GM11168 (cell line): Measurements from ENCODE around the gene ACOX3.

Source experiments
- in situ Hi-C: fragments of 300-500 bp; cut with MboI; formaldehyde crosslinking; loops from one replicate; pipeline ENCODE4 v1.12.0; 2022; ENCODE audit warnings: low sequenced_read_pairs; ENCODE audit not compliant: unreplicated experiment

Gene ACOX3

DNA sequence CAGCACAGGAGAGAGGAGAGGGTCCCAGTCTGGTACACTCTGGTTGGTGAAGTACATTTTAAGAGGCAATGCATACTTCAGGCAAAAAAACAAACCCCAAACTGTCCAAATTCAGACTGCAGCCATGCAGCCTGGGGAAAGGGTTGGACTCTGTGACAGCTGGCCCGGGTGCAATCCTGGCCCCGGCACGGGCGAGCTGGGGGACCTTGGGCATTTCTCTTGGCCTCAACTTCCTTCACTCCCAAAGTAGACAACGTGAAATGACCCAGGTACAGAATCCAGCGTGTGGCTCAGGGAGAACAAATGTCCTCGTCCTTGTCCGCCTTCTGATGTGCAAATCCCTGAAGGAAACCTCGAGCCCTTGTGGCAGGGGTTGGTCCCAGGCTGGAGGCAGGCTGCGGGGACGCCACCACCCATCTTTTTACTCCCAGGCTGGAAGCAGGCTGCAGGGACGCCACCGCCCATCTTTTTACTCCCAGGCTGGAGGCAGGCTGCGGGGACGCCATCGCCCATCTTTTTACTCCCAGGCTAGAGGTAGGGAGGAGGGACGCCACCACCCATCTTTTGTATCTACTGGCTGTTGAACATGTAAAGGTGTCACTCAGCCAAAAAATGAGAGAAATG lies 62.3 kb downstream of the ACOX3 start:
- in situ Hi-C loops, result no loop called here

DNA sequence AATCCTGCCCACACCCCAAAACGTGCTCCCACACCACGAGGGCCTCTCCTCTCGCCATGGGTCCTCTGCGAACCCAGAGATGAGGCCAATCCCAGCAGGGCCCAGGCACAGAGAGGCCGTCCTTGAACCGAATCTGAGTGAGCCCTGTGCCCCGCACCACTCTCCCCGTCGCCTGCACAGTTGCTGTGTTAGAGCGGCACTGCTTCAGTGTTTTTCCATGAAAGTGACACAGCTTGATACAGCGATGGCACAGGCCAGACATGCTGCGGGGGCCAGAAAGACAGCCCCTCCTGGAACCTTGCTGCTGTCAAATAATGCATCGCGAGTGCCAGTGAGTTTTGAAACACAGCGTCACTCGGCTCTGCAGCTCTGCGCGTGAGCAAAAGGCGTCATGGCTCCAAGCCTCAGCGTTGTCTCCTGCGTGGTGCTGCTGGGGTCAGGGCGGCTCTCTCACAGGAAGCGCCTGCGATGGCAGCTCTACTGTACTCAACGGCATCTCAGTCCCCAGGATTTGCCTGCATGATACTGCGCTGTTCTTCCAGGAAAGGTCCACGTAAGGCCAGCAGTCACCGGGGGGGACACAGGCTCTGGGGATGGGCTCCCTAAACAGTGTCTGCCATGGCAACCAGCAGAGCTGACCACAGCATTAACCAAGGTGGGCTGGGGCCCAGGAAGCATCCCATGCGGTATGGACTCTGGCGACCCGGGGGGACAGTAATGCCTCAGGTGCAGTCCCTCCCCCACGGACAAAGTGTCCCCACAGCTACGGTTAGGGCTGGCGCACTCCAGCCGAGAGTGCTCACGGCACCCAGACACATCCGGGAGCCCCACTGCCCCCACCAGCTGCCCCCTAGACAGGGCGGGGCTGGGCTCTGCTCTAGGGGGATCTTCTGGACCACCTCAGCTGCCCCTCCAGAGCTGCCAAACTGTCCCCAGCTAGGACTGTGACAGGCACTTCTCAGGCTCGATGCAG lies 63.1 kb downstream of the ACOX3 start:
- in situ Hi-C loops, result no loop called here

DNA sequence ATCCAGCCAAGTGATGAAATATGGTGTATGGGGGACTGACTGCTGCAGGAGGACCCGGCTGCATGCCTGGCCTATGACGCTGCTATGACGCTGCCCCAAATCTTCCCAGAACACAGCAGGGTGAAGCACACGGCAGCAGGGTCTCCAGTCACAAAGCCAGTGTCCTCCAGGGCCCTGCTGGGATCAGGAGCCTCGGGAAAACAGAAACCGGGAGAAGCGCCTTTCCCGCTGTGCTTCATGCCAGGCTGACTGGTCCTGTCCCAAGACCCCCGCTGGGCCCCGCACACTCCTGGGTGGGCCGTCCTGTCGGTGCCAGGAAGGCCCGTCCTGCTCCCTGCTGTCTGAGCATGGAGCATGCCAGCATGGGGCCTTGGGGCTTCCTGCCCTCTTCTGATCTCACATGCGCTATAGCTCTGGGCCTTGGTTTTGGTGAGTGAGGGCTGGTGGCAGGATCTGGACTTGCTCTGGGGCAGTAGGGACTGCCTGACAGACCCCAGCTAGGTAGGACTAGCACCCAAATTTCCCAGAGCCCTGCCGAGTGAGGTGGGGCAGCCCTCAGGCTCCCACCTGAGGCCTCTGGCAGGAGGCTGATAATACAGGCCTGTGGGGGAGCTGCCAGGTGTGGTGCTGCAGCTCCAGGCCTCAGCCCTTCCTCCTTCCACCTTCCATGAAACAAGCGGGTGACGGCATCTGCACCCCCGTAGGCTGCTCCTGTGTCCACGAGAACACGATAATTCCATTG lies 64.0 kb downstream of the ACOX3 start:
- in situ Hi-C loops, result no loop called here

DNA sequence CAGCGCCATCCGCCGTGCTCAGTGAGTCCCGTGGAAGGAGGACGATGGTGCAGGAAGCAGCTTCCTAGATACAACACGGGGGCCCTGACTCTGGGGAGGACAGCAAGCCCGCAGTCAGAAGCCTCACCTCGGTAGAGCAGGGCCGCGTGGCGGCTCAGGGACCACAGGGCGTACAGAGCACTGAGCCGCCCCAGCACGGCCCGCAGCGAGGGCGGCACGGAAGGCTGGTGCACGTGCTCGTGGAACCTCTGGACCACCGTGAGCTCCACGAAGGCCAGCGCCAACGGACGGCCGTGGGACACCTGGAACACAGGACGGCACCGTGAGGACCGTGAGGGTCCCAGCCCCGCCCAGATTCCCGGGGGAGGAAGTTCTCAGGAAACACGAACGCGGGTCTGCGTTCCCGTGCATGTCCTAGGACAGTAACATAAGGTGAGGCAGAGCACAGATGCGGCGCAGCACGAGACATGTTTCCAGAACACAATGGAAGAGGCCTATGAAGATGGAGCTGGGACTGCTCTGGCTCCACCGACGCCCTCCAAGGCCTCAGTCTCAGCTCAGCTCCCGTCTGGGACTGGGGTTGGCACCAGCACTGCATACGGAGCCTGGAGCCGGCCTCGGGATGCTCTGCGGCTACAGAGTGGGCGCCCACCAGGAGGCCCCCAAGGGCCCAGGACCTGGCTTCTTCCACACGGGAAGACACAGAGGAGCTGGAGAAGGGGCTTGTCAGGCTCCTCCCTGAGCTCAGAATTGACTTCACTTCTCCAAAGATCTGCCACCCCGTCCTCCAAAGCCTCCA lies 65.5 kb downstream of the ACOX3 start:
- in situ Hi-C loops, result no loop called here

DNA sequence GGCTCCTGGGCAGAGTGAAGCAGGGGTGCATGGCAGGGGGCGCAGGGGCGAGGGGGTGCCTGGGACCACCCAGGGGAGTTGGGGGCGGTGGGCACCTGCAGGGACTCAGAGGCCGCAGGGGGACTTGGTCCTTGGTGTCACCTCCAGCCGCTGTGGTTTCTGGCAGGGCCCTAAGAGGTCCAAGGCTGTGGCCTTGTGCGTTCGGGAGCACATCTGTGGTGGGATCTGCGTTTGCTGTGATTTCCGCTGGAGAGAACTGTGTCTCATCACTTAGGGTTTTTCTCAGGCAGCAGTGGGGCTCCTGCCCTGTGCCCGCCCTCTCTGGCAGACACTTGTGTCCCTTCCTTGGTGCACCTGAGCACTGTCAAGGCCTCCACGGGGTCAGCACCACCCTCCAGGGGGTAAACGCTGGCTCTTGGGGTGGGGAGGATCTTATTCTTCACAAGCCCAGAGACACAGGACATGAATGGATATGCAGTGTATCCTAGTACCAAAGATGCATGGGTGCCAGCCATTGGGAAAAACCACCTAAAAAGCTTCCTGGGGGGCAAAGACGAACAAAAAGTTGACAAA lies 66.5 kb downstream of the ACOX3 start:
- in situ Hi-C loops, result no loop called here

DNA sequence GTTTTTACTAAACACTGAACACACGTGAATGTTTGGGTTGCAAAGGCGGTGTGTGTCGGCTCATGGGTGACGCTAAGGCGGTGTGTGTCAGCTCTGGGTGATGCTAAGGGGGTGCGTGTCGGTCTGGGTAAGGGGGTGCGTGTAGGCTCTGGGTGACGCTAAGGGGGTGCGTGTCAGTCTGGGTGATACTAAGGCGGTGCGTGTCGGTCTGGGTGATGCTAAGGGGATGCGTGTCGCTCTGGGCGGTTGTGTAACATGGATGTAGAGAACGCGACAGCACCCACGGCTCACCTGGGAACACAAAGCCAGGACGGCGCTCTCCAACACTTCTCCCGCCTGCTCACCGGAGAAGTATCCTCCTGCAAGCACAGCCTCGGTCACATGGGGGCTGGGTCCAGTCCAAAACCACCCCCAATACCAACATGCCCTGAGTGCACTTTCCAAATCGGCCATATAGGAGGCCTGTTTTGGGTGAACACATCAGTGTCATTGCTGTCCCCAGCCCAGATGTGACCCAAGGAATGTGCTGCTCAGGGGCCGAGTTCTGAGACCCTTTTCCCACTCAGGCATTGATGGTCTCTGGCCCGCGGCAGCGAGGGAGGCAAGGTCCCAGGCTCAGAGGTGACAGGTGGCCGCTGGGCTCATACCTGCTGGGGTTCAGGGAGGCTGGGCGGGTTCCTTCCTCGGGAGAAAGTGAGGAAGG lies 67.1 kb downstream of the ACOX3 start:
- in situ Hi-C loops, result no loop called here

DNA sequence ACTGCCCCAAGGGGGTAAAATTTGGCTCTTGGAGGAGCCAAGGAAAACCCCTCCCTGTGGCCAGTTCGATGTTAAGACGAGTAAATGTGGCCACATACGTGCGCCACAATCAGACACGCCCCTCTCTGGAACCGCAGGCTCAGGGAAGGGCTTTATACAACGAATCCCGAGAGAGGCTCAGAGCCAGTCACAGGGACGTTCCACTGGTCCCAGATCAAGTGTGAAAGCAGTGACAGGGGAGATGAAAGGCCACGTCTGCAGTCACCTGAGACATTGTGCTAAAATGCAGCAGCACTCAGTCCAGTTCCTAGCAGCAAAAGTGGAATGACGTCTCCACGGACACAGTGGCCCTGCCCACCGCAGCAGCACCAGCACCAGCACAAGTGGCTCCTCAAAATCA lies 68.0 kb downstream of the ACOX3 start:
- in situ Hi-C loops, result no loop called here

DNA sequence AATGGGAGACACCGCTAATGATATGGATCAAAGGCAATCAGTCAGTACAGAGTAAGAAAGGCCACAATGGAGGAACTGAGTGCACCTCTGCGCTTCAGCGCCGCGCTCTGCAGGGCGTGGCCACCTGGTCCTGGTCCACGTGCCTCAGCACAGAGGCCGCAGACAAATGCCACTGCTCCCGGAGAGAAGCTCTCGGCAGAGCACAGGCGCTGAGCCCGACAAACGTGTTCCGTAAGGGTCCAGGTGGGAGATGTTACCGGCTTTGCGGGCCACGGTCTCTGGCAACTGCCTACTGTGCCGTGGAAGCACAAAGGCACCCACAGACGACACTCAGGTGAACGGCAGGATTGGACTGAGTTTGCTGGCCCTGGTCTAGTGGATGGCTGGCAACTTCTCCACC lies 68.9 kb downstream of the ACOX3 start:
- in situ Hi-C loops, result no loop called here

DNA sequence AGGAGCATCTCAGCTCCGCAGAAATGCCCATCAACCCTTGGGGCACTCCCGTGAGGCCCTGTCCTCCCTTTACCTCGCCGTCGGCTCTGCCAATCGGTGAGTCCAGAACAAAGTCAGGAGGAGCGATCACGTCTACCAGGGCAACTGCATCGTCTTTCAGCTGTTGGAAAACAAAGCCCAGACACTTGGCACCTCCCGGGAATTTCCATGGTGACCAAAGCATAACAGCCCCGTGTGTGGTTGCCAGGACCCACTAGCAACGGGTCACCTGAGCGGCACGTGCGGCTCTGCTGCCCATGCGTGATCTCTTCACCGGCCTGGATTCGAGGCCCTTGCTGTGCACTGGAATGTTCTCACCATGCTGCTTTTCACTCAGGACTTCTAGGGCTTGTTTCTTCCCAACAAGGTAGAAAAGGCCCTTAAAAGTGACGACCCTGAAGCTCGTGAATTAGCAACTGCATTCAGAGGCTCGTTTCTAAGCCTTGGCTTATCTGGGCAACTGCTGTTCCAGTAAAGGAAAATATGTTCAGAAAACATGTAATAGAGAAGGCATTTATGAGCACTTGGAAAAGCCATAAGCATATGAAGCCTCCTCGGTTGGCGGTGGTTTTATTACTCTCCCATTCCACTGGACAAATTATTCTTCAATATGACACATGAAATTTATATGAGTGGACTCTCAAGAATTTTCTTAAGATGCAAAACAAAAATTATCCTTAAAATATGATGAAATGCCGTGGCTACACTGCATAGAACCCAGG lies 69.5 kb downstream of the ACOX3 start:
- in situ Hi-C loops, result no loop called here

DNA sequence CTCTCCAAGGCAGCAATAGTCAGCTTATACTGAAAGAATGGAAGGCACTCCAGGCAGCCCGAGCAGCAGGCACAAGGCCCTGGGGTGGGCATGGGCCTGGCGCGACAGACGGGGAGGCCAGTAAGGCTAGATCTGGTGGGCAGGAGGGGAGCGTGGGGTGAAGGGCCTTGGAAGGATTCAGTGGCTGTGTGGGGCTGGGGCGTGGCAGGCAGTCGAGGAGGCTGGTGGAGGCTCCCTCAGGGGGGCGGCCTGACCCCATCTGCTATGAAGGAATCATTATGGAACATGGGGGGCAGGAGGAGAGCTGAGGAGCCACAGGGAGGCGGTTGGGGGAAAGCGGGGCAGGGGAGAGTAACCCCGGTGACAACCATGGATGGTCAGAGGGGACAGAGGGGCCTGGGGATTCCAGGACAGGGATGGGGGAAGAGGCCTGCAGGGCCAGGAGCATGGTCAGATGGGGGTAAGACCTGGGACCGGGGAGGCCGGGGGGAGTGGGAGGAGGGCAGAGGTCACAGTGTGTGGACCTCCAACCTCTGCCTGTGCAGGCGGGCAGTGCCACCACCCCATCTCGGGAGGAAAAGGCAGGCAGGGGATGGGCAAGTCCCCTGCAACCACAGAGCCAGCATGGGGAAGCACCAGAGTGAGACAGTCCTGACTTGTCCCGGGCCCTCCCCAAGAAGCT lies 70.3 kb downstream of the ACOX3 start:
- in situ Hi-C loops, result no loop called here

DNA sequence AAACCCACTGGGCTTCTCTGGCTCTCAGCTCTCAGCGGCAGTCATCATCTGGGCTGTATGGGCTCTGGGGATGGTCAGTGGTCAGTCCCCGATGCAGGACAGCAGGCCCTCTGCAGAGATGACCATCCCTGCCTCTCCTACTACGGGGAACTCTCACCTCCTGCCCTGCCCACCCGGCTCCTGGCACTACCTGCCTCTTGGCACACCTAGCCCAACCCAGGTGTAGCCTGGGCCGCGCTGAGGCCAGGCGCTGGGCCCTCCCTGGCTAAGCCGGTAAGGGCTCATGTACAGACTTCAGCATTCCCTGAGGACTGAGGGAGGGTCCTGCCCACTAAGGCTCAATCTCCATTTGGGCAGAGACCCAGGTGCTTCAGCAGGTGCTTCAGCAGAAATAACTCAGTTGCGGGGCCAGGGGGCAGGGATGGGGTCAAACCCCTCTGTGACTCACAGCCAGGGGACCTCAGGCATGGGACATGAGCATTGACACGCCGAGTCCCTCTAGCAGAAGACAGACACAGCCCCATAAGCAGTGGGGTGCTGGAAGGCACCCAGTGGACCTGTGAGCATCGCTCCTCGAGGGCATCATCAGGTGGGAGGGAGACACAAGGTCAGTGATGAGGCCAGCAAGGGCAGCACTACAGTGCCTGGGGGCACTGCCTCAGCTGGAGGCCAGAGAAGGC lies 71.0 kb downstream of the ACOX3 start:
- in situ Hi-C loops, result no loop called here

DNA sequence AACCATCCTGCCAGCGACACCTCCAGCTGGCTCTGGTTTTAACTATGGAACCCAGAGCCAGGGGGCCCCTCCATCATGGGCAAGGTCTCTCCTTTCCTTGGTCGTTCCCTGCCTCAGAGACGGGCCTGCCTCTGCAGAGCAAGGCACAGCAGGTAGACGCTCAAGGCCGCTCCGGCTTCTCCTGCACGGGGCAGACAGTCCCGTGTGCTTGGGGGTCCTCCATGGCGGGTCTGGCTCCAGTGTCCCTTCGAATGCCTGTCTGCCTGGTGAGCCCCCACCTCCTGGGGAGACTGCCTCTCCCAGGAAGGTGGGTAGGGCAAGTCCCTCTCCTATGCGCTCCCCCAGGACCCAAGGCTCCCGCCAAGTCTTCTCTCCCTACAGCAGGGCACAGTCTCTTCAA lies 71.5 kb downstream of the ACOX3 start:
- in situ Hi-C loops, result no loop called here

DNA sequence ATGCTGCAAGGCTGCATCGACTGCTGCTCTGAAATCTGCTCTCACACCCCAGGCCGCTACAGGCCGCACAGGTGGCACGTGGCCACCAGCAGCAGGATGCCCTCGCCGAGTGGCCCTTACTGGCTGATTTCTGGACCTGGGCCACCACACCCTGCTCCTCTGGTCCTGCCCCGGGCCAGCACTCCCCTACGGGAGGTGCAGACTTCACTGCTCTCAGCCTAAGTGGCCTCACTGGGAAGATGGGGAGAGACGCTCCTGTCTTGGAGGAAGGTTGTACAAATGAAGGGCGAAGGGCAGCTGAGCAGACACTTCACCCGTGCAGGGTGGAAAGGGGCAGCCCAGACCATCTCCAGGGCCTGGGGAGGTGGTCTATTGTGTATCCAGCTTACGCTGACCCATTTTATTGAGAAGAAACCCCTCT lies 72.5 kb downstream of the ACOX3 start:
- in situ Hi-C loops, result no loop called here

DNA sequence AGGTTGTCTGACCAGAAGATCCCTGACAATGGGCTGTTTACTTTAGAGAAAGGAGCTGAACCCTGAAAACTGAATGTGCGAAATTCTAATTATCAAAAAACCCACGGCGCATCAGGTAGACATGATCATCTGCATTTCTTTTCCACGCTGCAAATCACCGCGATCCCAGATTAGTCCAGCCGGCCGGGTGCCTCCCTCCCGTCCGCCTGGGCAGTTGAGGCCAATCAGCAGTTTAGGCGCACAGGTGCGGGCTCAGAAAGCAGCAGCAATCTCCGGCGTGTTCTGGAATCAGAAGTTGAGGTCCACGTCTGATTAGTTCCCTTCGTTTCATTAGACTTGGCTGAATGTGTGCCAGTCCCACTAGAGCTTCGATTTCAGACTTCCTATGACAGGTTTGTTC lies 73.9 kb downstream of the ACOX3 start:
- in situ Hi-C loops, result no loop called here

DNA sequence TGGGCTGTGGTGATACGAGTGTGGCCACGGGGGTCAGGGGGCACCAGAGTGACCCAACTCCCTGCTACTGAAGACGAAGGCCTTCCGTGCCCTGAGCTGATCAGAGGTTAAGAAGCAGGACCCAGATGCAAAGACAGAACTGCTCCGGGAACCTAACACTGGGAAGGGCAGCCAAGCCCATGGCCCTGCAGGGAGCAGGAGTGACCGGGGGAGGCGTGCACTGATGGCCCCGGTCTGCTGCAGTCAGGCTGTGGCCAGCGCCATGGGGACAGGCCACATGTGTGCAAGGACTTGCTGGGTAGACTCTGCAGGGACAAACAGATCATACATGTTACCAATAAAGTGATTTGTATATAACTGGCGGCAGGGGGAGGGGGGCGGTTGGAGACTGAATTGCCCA lies 74.6 kb downstream of the ACOX3 start:
- in situ Hi-C loops, result no loop called here

DNA sequence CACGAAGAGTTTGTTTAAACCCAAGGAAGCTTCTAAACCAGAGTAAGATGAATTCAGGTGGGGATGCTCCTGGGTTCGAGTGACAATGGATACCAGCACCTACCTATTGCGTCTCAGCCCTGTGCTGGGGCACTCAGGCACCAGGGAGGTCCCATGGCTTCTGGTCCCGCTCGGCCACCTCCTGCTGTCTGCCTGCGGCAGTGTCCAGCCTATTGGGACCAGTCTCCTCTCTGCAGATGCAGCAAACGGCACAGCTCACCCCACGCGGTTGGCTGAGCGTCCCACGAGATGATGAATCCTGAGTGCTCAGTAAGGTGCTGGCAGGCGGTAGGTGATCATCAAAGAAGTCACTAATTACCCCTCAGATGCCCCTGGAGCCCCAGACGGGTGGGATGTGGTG lies 75.2 kb downstream of the ACOX3 start:
- in situ Hi-C loops, result no loop called here

DNA sequence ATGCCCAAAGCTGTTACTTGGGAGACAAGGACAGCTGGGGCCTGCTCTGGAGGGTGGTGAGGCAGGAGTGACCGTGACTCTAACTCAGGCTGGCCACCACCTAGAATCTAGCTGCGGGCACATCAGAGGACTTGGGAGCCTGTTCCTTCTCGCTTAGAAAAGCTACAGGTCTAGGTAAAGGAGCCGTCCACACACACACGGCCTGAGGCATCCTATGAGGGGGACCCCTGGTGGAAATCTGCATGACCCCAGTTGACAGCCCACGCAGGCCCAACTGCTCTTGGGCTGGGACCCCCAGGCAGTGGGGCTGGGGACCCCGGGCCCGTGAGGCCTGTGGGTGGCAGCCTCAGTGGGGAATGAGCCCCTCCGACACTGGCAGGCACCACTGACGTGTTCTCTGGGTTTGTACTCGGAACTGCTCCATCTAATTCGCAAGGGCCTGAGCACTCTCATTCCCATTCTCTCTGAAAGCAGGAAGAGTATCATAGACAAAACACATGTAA lies 75.6 kb downstream of the ACOX3 start:
- in situ Hi-C loops, result no loop called here
